ENCODE measurements around the gene RHBDD2. TPM values are rescaled to one million over a fixed set of nuclear protein-coding genes. Genes with fewer than 3 reads are reported as not detected.
A peak's percentile ranks its signal among the peaks of the same experiment; 100 is the strongest.
"Not testable (repeated sequence)": the region's sequence is repeated elsewhere in the genome, so short reads cannot be mapped to it uniquely, and the experiment has no call there.

RHBDD2 gene
- total RNA-seq, 2 experiments from 2014 or later: 199 to 208 TPM

DNA sequence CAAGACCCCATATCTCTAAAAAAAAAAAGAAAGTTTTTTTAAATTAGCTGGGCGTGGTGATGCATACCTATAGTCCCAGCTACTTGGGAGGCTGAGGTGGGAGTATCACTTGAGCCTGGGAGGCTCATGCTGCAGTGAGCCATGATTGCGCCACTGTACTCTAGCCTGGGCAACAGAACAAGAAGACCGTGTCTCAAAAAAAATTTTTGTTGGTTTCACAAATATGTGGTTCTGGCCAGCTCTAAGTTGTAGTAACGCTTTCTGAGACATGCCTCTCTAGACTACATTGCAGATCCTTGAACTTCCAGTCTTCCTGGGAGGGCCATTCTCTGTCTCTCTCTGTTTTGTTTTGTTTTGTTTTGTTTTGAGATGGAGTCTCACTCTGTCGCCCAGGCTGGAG lies 24.6 kb upstream of the RHBDD2 start:
- TF ChIP-seq, protein P1, sequence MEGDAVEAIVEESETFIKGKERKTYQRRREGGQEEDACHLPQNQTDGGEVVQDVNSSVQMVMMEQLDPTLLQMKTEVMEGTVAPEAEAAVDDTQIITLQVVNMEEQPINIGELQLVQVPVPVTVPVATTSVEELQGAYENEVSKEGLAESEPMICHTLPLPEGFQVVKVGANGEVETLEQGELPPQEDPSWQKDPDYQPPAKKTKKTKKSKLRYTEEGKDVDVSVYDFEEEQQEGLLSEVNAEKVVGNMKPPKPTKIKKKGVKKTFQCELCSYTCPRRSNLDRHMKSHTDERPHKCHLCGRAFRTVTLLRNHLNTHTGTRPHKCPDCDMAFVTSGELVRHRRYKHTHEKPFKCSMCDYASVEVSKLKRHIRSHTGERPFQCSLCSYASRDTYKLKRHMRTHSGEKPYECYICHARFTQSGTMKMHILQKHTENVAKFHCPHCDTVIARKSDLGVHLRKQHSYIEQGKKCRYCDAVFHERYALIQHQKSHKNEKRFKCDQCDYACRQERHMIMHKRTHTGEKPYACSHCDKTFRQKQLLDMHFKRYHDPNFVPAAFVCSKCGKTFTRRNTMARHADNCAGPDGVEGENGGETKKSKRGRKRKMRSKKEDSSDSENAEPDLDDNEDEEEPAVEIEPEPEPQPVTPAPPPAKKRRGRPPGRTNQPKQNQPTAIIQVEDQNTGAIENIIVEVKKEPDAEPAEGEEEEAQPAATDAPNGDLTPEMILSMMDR (IDR thresholded peaks at IDR 0.05): no peak
- DNase-seq: no peak
- Mint-ChIP-seq H3K4me3 (no peak overlapping the region), H3K27ac (no peak overlapping the region), H3K4me1 (ENCODE audit: low read depth) (no peaks in the 10 kb centered on the region), H3K36me3 (ENCODE audit: low read depth) (no peaks in the 10 kb centered on the region), H3K9me3 (no peaks in the 10 kb centered on the region), H3K27me3 (no peaks in the 10 kb centered on the region)
- Histone ChIP-seq H3K36me3 (ENCODE audit: insufficient read depth, low read length) (no peaks in the 10 kb centered on the region), H3K9me3 (ENCODE audit: control insufficient read depth in 1 of 2, insufficient read depth in 1 of 2, low read length in 2 of 2) (peaks cover 0 to 6% of the 10 kb centered on the region in 2 experiments), H3K4me1 (ENCODE audit: insufficient read depth, low read length) (no peaks in the 10 kb centered on the region), H3K27me3 (ENCODE audit: control insufficient read depth in 1 of 2, insufficient read depth in 2 of 2, low read length in 2 of 2) (no peaks in the 10 kb centered on the region), H3K4me3 (ENCODE audit: low read length) (no peak overlapping the region), H3K27ac (ENCODE audit: low read depth in 1 of 2, low read length in 2 of 2) (no peak overlapping the region)
- intact Hi-C loops (cut with DNase I, micrococcal nuclease): no loop called here
- ATAC-seq (ENCODE audit: poor library complexity): no peak
- ChIA-PET POLR2A (no interaction called here), CTCF (no interaction called here)

DNA sequence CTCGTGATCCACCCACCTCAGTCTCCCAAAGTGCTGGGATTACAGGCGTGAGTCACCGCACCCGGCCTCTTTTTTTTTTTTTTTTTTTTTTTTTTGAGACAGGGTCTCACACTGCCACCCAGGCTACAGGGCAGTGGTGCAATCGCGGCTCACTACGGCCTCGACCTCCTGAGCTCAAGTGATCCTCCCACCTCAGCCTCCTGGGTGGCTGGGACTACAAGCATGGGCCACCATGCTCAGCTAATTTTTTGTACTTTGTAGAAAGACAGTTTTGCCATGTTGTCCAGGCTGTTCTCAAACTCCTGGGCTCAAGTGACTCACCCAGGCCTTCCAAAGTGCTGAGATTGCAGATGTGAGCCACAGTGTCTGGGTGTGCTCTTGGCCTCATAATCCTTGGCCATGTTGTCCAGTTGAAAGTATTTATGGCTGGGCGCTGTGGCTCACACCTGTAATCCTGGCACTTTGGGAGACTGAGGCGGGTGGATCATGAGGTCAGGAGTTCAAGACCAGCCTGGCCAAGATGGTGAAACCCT lies 24.0 kb upstream of the RHBDD2 start:
- H3K4me1 ChIP-seq (ENCODE audit: insufficient read depth, low read length); DNase-seq; H3K36me3 ChIP-seq (ENCODE audit: insufficient read depth, low read length); H3K9me3 Mint-ChIP-seq; intact Hi-C loops (cut with DNase I, micrococcal nuclease); H3K4me1 Mint-ChIP-seq (ENCODE audit: low read depth); H3K27ac Mint-ChIP-seq; H3K4me3 ChIP-seq (ENCODE audit: low read length); H3K9me3 ChIP-seq (ENCODE audit: control insufficient read depth in 1 of 2, insufficient read depth in 1 of 2, low read length in 2 of 2); ATAC-seq (ENCODE audit: poor library complexity); H3K36me3 Mint-ChIP-seq (ENCODE audit: low read depth); H3K27ac ChIP-seq (ENCODE audit: low read depth in 1 of 2, low read length in 2 of 2); H3K4me3 Mint-ChIP-seq; H3K27me3 ChIP-seq (ENCODE audit: control insufficient read depth in 1 of 2, insufficient read depth in 2 of 2, low read length in 2 of 2); H3K27me3 Mint-ChIP-seq; POLR2A ChIA-PET: not testable (repeated sequence)
- CTCF ChIA-PET: interaction anchor here (1.8 kb wide), 1 partner anchor 12 kb away, joined by 5 read pairs; no protein-coding TSS in a partner anchor

DNA sequence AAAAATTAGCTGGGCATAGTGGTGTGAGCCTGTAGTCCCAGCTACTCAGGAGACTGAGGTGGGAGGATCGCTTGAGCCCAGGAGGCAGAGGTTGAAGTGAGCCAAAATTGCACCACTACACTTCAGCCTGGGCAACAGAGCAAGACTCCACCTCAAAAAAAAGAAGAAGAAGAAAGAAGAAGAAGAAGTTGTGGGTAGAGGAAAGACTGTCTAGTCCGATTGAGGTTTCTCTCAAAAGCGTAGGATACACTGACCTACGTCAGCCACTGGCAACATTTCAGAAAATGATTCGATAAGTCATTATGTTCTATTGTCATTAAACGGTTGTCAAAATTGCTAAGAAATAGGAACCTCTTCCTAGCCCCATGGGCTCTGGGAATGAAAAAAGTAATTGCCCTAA lies 22.3 kb upstream of the RHBDD2 start:
- H3K27me3 Mint-ChIP-seq: no peaks in the 10 kb centered on the region
- intact Hi-C loops (cut with DNase I, micrococcal nuclease): no loop called here
- Histone ChIP-seq H3K27ac (ENCODE audit: low read depth in 1 of 2, low read length in 2 of 2) (no peak overlapping the region), H3K4me1 (ENCODE audit: insufficient read depth, low read length) (no peaks in the 10 kb centered on the region), H3K27me3 (ENCODE audit: control insufficient read depth in 1 of 2, insufficient read depth in 2 of 2, low read length in 2 of 2) (no peaks in the 10 kb centered on the region), H3K9me3 (ENCODE audit: control insufficient read depth in 1 of 2, insufficient read depth in 1 of 2, low read length in 2 of 2) (peaks cover 0 to 6% of the 10 kb centered on the region in 2 experiments), H3K36me3 (ENCODE audit: insufficient read depth, low read length) (no peaks in the 10 kb centered on the region), H3K4me3 (ENCODE audit: low read length) (no peak overlapping the region)
- no peaks in the 10 kb centered on the region for H3K9me3 Mint-ChIP-seq
- no peak for ATAC-seq (ENCODE audit: poor library complexity)
- no peak overlapping the region for H3K4me3 Mint-ChIP-seq
- H3K4me1 Mint-ChIP-seq (ENCODE audit: low read depth): no peaks in the 10 kb centered on the region
- peak in 2 of 14 experiments; percentile 37 to 43 for DNase-seq
- ChIA-PET CTCF (interaction anchor here (1.8 kb wide), 1 partner anchor 10 kb away, joined by 5 read pairs; no protein-coding TSS in a partner anchor), POLR2A (no interaction called here)
- no peak overlapping the region for H3K27ac Mint-ChIP-seq
- TF ChIP-seq, protein P1 (IDR thresholded peaks at IDR 0.05): no peak
- no peaks in the 10 kb centered on the region for H3K36me3 Mint-ChIP-seq (ENCODE audit: low read depth)

DNA sequence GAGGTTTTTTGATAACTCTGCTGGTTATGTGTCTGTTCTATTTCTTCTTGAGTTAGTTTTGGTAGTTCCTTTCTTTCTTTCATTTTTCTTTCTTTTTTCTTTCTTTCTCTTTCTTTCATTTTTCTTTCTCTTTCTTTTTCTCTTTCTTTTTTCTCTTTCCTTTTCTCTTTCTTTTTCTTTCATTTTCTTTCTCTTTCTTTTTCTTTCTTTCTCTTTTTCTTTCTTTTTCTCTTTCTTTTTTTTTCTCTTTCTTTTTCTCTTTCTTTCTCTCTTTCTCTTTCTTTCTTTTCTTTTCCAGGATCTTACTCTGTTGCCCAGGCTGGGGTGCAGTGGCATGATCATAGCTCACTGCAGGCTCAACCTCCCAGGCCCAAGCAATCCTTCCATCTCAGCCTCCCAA lies 20.4 kb upstream of the RHBDD2 start:
- Mint-ChIP-seq H3K27ac (no peak overlapping the region), H3K36me3 (ENCODE audit: low read depth) (no peaks in the 10 kb centered on the region), H3K27me3 (no peaks in the 10 kb centered on the region), H3K4me3 (no peak overlapping the region), H3K4me1 (ENCODE audit: low read depth) (no peaks in the 10 kb centered on the region), H3K9me3 (no peaks in the 10 kb centered on the region)
- ATAC-seq (ENCODE audit: poor library complexity): no peak
- ChIA-PET POLR2A (no interaction called here), CTCF (interaction anchor here (0.6 kb wide), 1 partner anchor 162 kb away, joined by 3 read pairs; no protein-coding TSS in a partner anchor)
- H3K27me3 ChIP-seq (ENCODE audit: control insufficient read depth in 1 of 2, insufficient read depth in 2 of 2, low read length in 2 of 2): no peaks in the 10 kb centered on the region
- H3K27ac ChIP-seq (ENCODE audit: low read depth in 1 of 2, low read length in 2 of 2): no peak overlapping the region
- TF ChIP-seq, protein P1 (IDR thresholded peaks at IDR 0.05): peak; percentile 33
- no peaks in the 10 kb centered on the region for H3K9me3 ChIP-seq (ENCODE audit: control insufficient read depth in 1 of 2, insufficient read depth in 1 of 2, low read length in 2 of 2)
- no peaks in the 10 kb centered on the region for H3K36me3 ChIP-seq (ENCODE audit: insufficient read depth, low read length)
- no peaks in the 10 kb centered on the region for H3K4me1 ChIP-seq (ENCODE audit: insufficient read depth, low read length)
- H3K4me3 ChIP-seq (ENCODE audit: low read length): no peak overlapping the region
- no peak for DNase-seq
- intact Hi-C loops (cut with DNase I, micrococcal nuclease): no loop called here

Data from CD4-positive, alpha-beta T cell (primary cell).